Neural progenitor cell (in vitro differentiated cells): ENCODE data around the gene TLE1. TPM values are rescaled to one million over a fixed set of nuclear protein-coding genes. Genes with fewer than 3 reads are reported as not detected.
"Not testable (repeated sequence)": the region's sequence is repeated elsewhere in the genome, so short reads cannot be mapped to it uniquely, and the experiment has no call there.

Experiments
- DNase-seq: peaks from one replicate; pipeline ENCODE4 v3.0.0-alpha.2; 2016; ENCODE audit warnings: low spot score
- H2AFZ ChIP-seq: fragments of 200-600 bp; sonication (generic); replicated peaks from 2 replicates; pipeline ENCODE4 v1.6.1; 2016; ENCODE audit warnings: antibody characterized with exemption
- H3F3A ChIP-seq: fragments of 200-600 bp; sonication (generic); 2 replicates; pipeline ENCODE4 v1.6.1; 2016; ENCODE audit warnings: antibody characterized with exemption, low read depth
- H3K27ac ChIP-seq: fragments of 200-600 bp; sonication (generic); 2 replicates; pipeline ENCODE4 v1.5.1; 2016; ENCODE audit warnings: mild to moderate bottlenecking
- H3K27me3 ChIP-seq: fragments of 200-600 bp; sonication (generic); 2 replicates; pipeline ENCODE4 v1.6.1; 2016; ENCODE audit warnings: mild to moderate bottlenecking, moderate library complexity
- H3K36me3 ChIP-seq: fragments of 200-600 bp; sonication (generic); 2 replicates; pipeline ENCODE4 v1.5.1; 2016
- H3K4me1 ChIP-seq: fragments of 200-600 bp; sonication (generic); 2 replicates; pipeline ENCODE4 v1.6.1; 2016; ENCODE audit warnings: mixed run types
- H3K4me2 ChIP-seq: fragments of 200-600 bp; sonication (generic); 2 replicates; pipeline ENCODE4 v1.6.1; 2016
- H3K4me3 ChIP-seq: fragments of 200-600 bp; sonication (generic); 2 replicates; pipeline ENCODE4 v1.5.1; 2016
- H3K79me2 ChIP-seq: fragments of 200-600 bp; sonication (generic); 2 replicates; pipeline ENCODE4 v1.6.1; 2016; ENCODE audit warnings: low read depth
- H3K9ac ChIP-seq: fragments of 200-600 bp; sonication (generic); 2 replicates; pipeline ENCODE4 v1.6.1; 2016
- H3K9me3 ChIP-seq: fragments of 200-600 bp; sonication (generic); 2 replicates; pipeline ENCODE4 v1.5.1; 2016; ENCODE audit warnings: low read depth
- H4K20me1 ChIP-seq: fragments of 200-600 bp; sonication (generic); 2 replicates; pipeline ENCODE4 v1.6.1; 2016; ENCODE audit warnings: low read depth
- H3K27ac Mint-ChIP-seq: 3 replicates; pipeline ENCODE4 v1.8.0; 2021; ENCODE audit warnings: mixed read lengths
- H3K27me3 Mint-ChIP-seq: 2 replicates; pipeline ENCODE4 v1.8.0; 2022; ENCODE audit warnings: low read depth, mild to moderate bottlenecking, inconsistent platforms, moderate library complexity, mixed read lengths; ENCODE audit not compliant: insufficient read depth
- H3K36me3 Mint-ChIP-seq: 3 replicates; pipeline ENCODE4 v1.8.0; 2021; ENCODE audit warnings: mixed read lengths
- H3K4me1 Mint-ChIP-seq: 3 replicates; pipeline ENCODE4 v1.8.0; 2021; ENCODE audit warnings: mixed read lengths
- H3K4me3 Mint-ChIP-seq: 3 replicates; pipeline ENCODE4 v1.8.0; 2021; ENCODE audit warnings: mild to moderate bottlenecking, moderate library complexity, mixed read lengths
- H3K9me3 Mint-ChIP-seq: 3 replicates; pipeline ENCODE4 v1.8.0; 2020; ENCODE audit warnings: mixed read lengths
- EZH2 ChIP-seq: fragments of 200-600 bp; sonication (generic); IDR thresholded peaks from 2 replicates; pipeline ENCODE4 v1.6.1; 2017; ENCODE audit warnings: antibody characterized with exemption, mild to moderate bottlenecking, moderate library complexity
- EZH2phosphoT487 ChIP-seq: fragments of 200-600 bp; sonication (generic); IDR thresholded peaks from 2 replicates; pipeline ENCODE4 v1.6.1; 2017; ENCODE audit warnings: antibody characterized with exemption
- total RNA-seq: library from RNA; depleted of rRNA; stranded (reverse); fragments of >200 nt; gene quantifications from 2 replicates; pipeline ENCODE4 v1.2.3, GENCODE V29; 2015; ENCODE audit warnings: low replicate concordance
- TF ChIP-seq, protein P1 (sequence below): fragments of 200-600 bp; sonication (generic); IDR thresholded peaks from 2 replicates; pipeline ENCODE4 v1.5.1; 2017; ENCODE audit warnings: antibody characterized with exemption, mild to moderate bottlenecking

TLE1 gene
- total RNA-seq, 1 donor from 2014 or later = 54.7 TPM

GRCh38 chr9:81595887-81596543 lies 93.3 kb downstream of the TLE1 start:
- H3K27me3 Mint-ChIP-seq = peaks cover 14% of the 10 kb centered on the region
- peak; percentile 55 for DNase-seq
- H3K4me3 ChIP-seq = no peak overlapping the region
- peaks cover 13% of the 10 kb centered on the region for H4K20me1 ChIP-seq
- H3K4me1 Mint-ChIP-seq = peaks cover 30% of the 10 kb centered on the region
- peak overlapping the region; percentile 43 for H3K4me3 Mint-ChIP-seq
- no peaks in the 10 kb centered on the region for H3K27me3 ChIP-seq
- no peak for TF ChIP-seq EZH2phosphoT487
- TF ChIP-seq, protein P1, sequence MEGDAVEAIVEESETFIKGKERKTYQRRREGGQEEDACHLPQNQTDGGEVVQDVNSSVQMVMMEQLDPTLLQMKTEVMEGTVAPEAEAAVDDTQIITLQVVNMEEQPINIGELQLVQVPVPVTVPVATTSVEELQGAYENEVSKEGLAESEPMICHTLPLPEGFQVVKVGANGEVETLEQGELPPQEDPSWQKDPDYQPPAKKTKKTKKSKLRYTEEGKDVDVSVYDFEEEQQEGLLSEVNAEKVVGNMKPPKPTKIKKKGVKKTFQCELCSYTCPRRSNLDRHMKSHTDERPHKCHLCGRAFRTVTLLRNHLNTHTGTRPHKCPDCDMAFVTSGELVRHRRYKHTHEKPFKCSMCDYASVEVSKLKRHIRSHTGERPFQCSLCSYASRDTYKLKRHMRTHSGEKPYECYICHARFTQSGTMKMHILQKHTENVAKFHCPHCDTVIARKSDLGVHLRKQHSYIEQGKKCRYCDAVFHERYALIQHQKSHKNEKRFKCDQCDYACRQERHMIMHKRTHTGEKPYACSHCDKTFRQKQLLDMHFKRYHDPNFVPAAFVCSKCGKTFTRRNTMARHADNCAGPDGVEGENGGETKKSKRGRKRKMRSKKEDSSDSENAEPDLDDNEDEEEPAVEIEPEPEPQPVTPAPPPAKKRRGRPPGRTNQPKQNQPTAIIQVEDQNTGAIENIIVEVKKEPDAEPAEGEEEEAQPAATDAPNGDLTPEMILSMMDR = no peak
- TF ChIP-seq EZH2 = no peak
- peaks cover 10% of the 10 kb centered on the region for H3K36me3 ChIP-seq
- H3K9me3 ChIP-seq = no peaks in the 10 kb centered on the region
- H3K9me3 Mint-ChIP-seq = peaks cover 3% of the 10 kb centered on the region
- peak overlapping the region; percentile 45 for H3K4me2 ChIP-seq
- H3K79me2 ChIP-seq = peaks cover 24% of the 10 kb centered on the region
- H3K27ac Mint-ChIP-seq = no peak overlapping the region
- H3K4me1 ChIP-seq = peaks cover 25% of the 10 kb centered on the region
- H3K9ac ChIP-seq = no peak overlapping the region
- H3K27ac ChIP-seq = no peak overlapping the region
- peaks cover 16% of the 10 kb centered on the region for H3F3A ChIP-seq
- no peak overlapping the region for H2AFZ ChIP-seq
- H3K36me3 Mint-ChIP-seq = peaks cover 59% of the 10 kb centered on the region

- H3K27ac ChIP-seq = not testable (repeated sequence)
- peaks cover 30% of the 10 kb centered on the region for H3K4me1 Mint-ChIP-seq
These were observed 94.1 kb downstream of the TLE1 start for GRCh38 chr9:81595293-81595692.

GRCh38 chr9:81594415-81594814 lies 94.9 kb downstream of the TLE1 start:
- Histone ChIP-seq H3K27me3 (no peaks in the 10 kb centered on the region), H4K20me1 (peaks cover 13% of the 10 kb centered on the region), H2AFZ (no peak overlapping the region), H3K79me2 (peaks cover 15% of the 10 kb centered on the region), H3F3A (peaks cover 16% of the 10 kb centered on the region), H3K4me2 (no peak overlapping the region), H3K4me1 (peaks cover 25% of the 10 kb centered on the region), H3K36me3 (peaks cover 4% of the 10 kb centered on the region), H3K4me3 (no peak overlapping the region), H3K27ac (no peak overlapping the region), H3K9ac (no peak overlapping the region), H3K9me3 (no peaks in the 10 kb centered on the region)
- Mint-ChIP-seq H3K27me3 (peaks cover 14% of the 10 kb centered on the region), H3K4me3 (no peak overlapping the region), H3K4me1 (peaks cover 30% of the 10 kb centered on the region), H3K27ac (no peak overlapping the region), H3K36me3 (peaks cover 70% of the 10 kb centered on the region), H3K9me3 (peaks cover 3% of the 10 kb centered on the region)
- no peak for DNase-seq
- TF ChIP-seq EZH2 (no peak), EZH2phosphoT487 (no peak)
- TF ChIP-seq, protein P1 = no peak

More at GRCh38 chr9:81595293-81595692, 94.1 kb downstream of the TLE1 start:
- H3K4me2 ChIP-seq, H3K9me3 ChIP-seq, H3K27me3 ChIP-seq, H3K9ac ChIP-seq, DNase-seq, H2AFZ ChIP-seq, H3K27ac Mint-ChIP-seq, H3K4me3 ChIP-seq, H3K9me3 Mint-ChIP-seq, H3K4me3 Mint-ChIP-seq: not testable (repeated sequence)
- peaks cover 14% of the 10 kb centered on the region for H3K27me3 Mint-ChIP-seq
- peaks cover 16% of the 10 kb centered on the region for H3F3A ChIP-seq
- peaks cover 13% of the 10 kb centered on the region for H4K20me1 ChIP-seq
- H3K79me2 ChIP-seq = peaks cover 22% of the 10 kb centered on the region
- peaks cover 62% of the 10 kb centered on the region for H3K36me3 Mint-ChIP-seq
- peaks cover 25% of the 10 kb centered on the region for H3K4me1 ChIP-seq
- peaks cover 10% of the 10 kb centered on the region for H3K36me3 ChIP-seq

- H3K27ac ChIP-seq = no peak overlapping the region
- peaks cover 13% of the 10 kb centered on the region for H4K20me1 ChIP-seq
- peaks cover 4% of the 10 kb centered on the region for H3K36me3 ChIP-seq
- H3K4me2 ChIP-seq = no peak overlapping the region
- H3K79me2 ChIP-seq = peaks cover 15% of the 10 kb centered on the region
- no peak overlapping the region for H3K4me3 ChIP-seq
- Mint-ChIP-seq H3K27ac (peak overlapping the region; percentile 82), H3K27me3 (peaks cover 17% of the 10 kb centered on the region), H3K9me3 (peaks cover 3% of the 10 kb centered on the region), H3K4me1 (peaks cover 41% of the 10 kb centered on the region), H3K36me3 (peaks cover 70% of the 10 kb centered on the region), H3K4me3 (no peak overlapping the region)
- no peak for TF ChIP-seq EZH2
- TF ChIP-seq, protein P1 = no peak
- TF ChIP-seq EZH2phosphoT487 = no peak
- H3K27me3 ChIP-seq = no peaks in the 10 kb centered on the region
- H3K9ac ChIP-seq = no peak overlapping the region
- H3K4me1 ChIP-seq = peaks cover 31% of the 10 kb centered on the region
- H2AFZ ChIP-seq = no peak overlapping the region
- DNase-seq = no peak
- peaks cover 16% of the 10 kb centered on the region for H3F3A ChIP-seq
- H3K9me3 ChIP-seq = no peaks in the 10 kb centered on the region
These were observed 96.5 kb downstream of the TLE1 start for GRCh38 chr9:81592887-81593266.
